GM21825 (cell line): Measurements from ENCODE around the gene NLRP11.

Source experiments
- ATAC-seq: cut with Tn5 transposase; IDR thresholded peaks from one replicate; pipeline ENCODE4 v1.9.1; 2021; ENCODE audit warnings: mild to moderate bottlenecking, moderate library complexity; ENCODE audit not compliant: unreplicated experiment

Gene NLRP11

DNA sequence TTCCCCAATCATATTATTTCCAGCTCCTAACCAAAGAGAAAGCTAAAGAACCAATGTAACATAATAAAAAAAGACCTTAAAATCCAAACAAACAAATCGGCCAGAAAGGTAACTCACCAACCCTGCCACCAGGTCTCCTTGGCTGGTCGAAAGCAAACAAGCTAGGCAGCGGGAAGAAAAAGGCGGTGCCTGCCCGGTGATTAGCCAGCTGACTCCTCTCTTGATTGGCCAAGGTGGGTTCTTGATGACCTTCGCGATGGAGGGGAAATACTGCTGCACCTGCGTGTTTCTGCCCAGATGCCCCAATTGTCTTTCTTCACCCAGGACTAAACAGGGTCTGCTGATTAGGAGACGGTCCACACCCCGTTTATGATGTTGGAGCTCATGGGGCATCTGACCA lies at the start of gene NLRP11:
TSS of gene NLRP11 (minus strand) at position 154 of the 400 bp plus-strand sequence. CDS start 13,825 bp downstream, outside the sequence.
- no peak for ATAC-seq

DNA sequence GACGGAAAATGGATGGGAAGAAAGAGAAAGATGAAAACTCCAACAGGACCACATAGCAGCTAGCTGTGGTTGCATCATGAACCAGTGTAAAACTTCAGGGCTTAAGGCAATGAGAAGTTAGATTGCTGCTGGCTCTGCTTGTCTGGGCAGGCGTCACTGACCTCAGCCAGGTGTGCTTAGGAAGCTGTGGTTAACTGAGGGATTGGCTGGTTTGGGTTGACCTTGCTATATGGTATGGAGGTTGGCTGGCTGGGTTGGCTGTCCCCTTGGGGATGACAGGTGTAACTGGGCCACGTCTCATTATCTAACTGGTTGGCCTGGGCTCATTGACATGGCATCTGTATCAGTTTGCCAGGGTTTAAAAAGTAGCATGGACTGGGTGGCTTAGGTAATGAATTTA lies 45.4 kb upstream of the NLRP11 start:
- ATAC-seq, result no peak

DNA sequence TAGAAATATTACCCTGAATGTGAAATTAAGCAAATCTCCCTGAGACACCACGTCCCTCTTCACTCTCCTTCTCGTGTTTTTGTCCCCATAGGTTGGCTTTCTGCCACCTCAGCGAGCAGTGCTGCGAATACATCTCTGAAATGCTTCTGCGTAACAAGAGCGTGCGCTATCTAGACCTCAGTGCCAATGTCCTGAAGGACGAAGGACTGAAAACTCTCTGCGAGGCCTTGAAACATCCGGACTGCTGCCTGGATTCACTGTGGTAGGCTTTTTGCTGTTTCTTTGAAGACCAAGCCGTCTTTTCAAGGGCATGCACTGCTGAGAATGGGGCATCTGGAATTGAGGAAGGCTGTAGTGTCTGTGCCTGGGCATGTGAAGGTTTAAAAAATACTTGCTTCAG lies 38.9 kb upstream of the NLRP11 start:
- ATAC-seq, result no peak

DNA sequence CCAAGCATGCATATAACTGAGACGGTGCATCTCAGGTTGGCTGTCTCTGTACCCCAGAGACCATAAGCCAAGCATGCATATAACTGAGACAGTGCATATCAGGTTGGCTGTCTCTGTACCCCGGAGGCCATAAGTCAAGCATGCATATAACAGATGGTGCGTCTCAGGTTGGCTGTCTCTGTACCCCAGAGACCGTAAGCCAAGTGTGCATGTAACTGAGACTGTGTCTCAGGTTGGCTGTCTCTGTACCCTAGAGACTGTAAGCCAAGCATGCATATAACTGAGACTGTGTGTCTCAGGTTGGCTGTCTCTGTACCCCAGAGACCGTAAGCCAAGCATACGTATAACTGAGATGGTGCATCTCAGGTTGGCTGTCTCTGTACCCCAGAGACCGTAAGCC lies 35.3 kb upstream of the NLRP11 start:
- ATAC-seq, result no peak

DNA sequence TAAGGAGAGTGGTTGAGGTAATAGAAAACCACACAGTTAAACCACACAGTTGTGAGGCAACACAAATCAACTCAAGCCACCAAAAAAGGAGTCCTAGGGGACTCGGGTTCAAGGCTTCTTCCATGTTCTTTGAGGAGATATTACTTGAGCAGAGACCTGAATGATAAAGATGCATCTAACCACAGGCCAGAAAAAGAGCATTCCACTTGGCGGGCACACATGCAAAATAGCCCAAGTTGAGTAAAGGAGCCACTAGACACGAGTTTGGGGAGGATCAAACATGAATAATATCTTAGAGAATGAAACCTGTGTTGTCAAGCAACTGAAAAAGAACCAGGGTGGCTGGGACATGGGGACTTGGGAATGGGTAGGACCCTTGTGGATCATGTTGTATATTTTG lies 34.7 kb upstream of the NLRP11 start:
- ATAC-seq, result no peak

DNA sequence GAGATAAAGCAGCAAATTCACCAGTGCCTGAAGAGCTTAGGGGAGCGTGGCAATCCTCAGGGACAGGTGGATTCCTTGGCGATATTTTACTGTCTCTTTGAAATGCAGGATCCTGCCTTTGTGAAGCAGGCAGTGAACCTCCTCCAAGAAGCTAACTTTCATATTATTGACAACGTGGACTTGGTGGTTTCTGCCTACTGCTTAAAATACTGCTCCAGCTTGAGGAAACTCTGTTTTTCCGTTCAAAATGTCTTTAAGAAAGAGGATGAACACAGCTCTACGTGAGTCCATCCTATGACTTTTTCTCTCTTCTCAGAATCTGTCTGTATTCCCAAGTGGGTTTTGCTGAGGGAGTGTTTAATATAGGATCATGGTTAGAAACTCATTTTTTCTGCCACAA lies 27.2 kb upstream of the NLRP11 start:
- ATAC-seq, result no peak

DNA sequence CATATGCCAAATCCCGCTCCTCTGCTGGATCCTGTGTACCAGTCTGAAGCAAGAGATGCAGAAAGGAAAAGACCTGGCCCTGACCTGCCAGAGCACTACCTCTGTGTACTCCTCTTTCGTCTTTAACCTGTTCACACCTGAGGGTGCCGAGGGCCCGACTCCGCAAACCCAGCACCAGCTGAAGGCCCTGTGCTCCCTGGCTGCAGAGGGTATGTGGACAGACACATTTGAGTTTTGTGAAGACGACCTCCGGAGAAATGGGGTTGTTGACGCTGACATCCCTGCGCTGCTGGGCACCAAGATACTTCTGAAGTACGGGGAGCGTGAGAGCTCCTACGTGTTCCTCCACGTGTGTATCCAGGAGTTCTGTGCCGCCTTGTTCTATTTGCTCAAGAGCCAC lies 26.6 kb upstream of the NLRP11 start:
- no peak for ATAC-seq

DNA sequence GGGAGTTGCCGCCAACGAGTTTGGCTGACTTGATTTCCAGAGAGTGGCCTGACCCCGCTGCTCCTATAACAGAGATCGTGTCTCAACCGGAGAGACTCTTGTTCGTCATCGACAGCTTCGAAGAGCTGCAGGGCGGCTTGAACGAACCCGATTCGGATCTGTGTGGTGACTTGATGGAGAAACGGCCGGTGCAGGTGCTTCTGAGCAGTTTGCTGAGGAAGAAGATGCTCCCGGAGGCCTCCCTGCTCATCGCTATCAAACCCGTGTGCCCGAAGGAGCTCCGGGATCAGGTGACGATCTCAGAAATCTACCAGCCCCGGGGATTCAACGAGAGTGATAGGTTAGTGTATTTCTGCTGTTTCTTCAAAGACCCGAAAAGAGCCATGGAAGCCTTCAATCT lies 26.2 kb upstream of the NLRP11 start:
- no peak for ATAC-seq

DNA sequence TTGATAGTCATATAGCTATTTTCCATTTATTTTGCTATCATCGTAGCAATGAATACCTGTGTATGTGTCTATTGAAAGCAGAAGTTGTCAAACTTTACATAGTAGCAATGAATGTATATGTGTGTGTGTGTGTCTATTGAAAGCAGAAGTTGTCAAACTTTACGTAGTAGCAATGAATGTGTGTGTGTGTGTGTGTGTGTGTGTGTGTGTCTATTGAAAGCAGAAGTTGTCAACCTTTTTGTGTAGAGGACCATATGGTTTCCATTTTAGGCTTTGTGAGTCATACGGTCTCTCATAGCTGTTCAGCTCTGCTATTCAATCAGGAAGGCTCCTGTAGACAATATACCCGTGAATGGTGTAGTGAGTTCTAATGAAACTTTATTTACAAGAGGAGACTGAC lies 25.4 kb upstream of the NLRP11 start:
- ATAC-seq, result no peak

DNA sequence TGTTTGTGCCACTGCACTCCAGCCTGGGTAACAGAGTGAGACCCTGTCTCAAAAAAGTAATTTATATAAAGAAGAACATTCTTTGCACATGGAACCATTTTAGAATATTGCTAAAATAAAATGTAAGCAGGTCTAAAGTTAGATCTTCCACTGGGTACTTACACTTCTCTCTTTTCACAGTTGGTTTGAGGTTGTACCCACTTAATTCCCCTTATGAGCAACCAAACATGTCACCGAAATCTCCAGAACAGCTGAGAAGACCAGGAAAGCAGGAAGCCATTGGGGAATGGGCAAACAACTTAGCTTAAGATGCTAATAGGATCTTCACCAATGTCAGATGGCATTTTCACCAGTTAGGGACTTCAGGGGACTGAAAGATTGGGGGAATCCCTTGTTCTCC lies 23.4 kb upstream of the NLRP11 start:
- ATAC-seq, result no peak

DNA sequence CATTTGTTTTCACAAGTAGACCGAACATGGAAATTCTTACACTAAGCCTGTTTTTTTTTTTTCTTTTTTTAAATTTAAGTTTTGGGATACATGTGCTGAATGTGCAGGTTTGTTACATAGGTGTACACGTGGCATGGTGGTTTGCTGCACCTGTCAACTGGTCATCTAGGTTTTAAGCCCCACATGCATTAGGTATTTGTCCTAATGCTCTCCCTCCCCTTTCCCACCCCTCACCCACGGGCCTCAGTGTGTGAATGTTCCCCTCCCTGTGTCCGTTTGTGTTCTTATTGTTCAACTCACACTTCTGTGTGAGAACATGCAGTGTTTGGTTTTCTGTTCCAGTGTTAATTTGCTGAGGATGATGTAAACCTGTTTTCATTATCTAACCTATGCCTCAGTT lies 7.1 kb upstream of the NLRP11 start:
- no peak for ATAC-seq

DNA sequence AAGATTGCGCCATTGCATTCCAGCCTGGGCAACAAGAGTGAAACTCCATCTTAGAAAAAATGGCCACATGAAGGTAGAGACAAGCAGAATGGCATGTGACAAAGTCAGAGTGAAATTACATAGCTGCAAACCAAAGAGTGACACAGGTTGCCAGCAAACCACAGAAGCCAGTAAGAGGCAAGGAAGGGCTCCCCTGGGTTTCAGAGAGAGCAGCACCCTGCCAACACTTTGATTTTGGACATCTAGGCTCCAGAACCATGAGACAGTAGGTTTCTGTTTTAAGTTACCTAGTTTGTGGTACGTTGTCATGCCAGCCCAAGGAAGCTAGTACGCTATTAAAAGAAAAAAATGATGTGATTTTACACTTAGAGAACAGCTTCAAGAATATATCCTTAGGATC lies 6.5 kb upstream of the NLRP11 start:
- no peak for ATAC-seq

DNA sequence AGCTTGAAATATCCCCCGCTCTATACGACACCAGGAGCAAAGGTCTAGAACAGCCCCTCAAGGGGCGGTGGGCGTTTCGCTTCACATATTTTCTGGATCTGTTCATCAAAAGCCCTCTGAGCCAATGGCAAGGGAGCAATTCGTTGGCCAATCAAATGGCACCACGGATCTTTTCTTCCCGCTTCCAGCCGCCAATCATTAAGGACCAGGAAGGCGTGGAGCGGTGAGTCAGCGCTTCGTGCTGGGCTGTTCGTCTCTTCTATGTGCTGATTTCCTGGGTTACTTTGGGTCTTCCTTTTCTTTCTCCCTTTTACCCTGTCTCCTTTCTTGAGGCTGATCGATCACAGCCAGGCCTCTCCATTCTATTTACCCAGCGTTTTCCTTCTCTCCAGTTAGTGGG lies 4.5 kb upstream of the NLRP11 start, which contains the start of gene NLRP4:
TSS of gene NLRP4 (plus strand) at position 201 of the 400 bp plus-strand sequence. CDS start 15,541 bp downstream, outside the sequence.
- ATAC-seq, result no peak

DNA sequence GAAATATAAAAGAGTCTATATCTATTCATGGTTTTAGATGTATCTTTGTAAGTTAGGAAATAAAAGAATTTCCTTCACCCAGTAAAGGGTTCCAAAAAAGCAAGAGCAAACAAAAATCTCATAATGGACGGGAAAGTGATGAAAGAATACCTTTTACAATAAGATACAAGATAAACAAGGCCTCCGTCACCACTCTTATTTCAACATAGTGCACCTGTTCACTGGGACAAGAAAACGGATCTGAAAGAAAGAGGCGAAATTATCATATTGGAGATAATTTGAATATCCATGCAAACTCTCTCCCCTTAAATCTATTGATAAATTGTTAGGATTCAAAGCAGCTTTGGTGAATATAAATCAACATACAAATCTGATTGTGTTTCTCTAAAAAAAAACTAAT lies 877 bp upstream of the NLRP11 start:
- no peak for ATAC-seq

DNA sequence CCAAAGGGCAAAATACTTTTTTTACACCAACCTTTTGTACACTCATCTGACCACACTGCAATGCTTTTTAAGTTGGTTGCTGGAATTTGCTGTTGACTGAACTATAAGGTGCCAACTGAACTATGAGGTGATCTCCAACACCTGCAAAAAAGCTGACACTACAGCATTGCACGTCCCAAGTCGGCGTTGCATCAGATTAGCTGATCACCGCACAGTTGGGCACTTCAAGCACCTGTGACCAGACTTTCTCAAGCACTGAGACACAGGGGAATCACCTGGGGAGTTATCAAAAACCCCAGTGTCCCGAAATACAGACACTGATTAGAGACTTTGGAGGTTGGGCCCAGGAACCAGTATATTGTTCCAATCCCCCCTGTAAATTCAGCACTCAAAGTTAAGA lies 1.1 kb downstream of the NLRP11 start:
- ATAC-seq, result no peak

DNA sequence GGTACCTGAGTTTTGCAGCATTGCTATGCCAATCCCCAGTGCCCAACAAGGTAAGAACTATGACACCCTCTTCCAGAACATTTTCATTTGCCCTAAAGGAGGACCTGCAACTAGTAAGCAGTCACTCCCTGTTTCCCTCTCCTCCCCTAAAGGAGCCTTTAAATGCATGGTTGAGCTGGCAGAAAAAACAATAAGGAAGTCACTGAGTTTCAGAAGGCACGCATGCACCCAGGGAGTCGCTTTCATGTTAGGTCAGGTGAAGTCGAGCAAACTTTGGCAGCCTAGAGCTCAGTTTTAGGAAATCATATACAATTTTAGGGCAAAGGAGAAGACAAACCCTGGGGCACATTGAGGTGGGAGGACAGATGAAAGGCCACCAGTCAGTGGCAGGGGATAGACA lies 11.8 kb downstream of the NLRP11 start:
- ATAC-seq, result no peak

DNA sequence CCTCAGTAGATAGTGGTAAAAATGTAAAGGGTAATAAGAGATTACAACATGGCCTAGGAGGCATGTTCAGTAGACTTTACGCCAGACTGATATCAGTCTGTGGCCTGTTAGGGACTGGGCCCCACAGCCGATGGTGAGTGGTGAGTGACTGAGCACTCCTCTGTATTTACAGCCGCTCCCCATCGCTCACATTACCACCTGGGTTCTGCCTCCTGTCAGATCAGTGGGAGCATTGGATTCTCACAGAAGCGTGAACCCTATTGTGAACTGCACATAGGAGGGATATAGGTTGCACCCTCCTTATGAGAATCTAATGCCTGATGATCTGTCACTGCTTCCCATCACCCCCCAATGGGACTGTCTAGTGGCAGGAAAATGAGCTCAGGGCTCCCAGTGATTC lies 17.9 kb downstream of the NLRP11 start:
- no peak for ATAC-seq

DNA sequence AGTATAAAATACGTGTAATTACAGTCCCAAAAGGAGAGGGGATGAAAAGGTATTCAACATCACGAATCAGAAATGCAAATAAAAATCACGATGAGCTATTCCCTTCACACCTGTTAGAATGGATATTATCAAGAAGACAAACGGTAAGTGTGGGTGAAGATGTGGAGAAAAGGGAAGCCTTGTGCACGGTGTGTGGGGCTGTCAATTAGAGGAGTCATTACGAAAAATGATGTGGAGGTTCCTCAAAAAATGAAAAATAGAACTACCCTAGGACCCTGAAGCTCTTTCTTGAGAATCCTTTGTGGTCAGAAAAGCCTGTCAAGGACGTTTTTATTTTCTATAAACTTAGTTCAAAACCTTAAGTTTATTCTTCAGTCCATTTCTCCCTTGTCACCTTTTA lies 19.4 kb downstream of the NLRP11 start:
- ATAC-seq, result no peak

DNA sequence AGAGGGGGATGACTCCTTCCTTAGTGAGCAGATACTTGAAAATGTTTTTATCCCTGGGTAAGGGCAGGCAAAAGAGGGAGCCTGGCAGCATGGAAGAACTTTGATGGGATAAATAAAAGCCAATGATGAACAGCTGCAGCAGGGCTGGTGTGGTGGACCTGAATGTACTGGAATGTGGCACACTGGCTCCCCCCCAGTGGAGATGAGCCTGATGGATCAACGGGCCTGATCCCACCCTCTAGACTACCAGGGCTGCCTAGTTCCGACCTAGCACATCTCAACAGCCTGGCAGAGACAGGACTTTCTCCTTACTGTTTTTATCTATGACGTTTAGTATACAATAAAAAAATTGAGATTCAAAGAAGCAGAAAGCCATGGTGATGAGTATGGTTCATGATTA lies 20.5 kb downstream of the NLRP11 start:
- no peak for ATAC-seq

DNA sequence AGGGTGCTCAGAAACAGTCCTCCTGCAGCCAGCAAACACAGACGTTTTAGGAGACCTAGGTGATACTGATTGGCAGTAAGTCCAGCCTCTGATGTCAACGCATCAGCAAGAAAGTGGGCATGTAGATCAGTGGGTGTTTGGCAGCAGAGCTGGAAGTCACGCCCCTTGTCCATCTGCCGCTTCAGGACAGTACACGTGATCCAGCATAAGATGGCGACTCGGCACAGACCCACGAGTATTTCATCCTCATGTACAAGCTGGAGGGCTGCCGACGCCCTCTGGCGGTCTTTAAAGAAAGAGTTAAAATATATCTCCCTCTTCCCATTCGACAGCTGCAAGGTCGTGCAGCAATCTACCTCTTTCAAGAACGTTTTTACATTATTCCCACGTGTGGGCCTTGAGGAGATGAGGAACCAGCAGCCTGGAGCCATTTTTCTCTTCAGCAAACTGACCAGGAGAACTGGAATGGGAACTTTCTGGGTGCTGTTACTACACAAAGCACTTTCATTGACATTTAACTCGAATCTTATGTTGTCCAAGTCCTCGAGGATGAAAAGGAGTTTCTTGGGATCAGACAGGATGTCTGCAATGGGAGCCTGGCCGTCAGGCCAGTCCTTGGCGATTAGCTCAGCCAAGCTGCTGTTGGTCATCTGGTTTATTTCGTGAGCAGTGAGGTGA lies 22.3 kb downstream of the NLRP11 start:
- no peak for ATAC-seq

DNA sequence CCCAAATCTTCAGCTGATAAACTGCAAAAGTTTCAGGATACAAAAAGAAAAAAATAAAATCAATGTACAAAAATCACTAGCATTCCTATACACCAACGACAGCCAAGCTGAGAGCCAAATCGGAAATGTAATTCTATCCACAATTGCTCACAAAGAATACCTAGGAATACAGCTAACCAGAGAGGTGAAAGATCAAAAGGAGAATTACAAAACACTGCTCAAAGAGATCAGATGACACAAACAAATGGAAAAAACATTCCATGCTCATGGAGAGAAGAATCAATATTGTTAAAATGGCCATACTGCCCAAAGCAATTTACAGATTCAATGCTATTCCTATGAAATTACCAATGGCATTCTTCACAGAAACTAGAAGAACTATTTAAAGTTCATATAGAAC lies 29.5 kb downstream of the NLRP11 start:
- no peak for ATAC-seq

DNA sequence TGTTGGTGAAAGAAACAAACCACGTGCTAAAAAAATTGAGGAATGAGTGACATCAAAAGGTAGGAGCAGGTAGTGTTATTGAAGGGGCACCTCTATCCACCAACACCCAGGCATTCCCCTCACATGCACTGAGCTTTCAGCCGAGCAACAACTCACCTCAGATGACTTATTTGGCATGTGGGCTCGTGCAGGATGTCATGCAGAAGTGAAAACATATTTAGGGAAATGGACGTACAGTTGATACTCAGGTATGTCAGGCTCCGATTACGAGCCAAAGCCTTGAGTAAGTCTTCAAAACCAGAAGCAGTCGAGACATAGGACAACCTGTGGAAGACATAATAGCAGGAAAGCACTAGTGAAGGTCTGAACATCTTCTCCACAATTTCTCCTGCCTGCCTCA lies 30.4 kb downstream of the NLRP11 start:
- no peak for ATAC-seq

DNA sequence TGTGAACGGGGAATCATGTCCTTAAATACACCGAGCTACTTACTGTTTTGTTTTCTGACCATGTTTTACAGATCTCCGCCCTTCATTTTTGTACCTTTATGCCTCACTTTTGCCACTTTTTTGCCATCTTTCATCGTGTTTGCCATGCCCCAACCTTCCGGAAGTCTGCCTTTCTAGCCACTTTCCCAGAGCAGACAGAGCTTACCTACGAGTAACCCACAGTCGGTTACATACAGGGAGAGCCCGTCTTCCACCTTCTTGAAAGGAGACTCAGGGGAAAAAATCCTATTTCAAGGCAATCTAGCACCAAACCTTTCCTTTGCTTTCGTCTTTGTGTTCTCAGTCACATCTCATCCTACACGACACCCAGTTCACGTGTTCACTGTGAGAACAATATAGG lies 36.8 kb downstream of the NLRP11 start:
- no peak for ATAC-seq
